EL (cell line): ENCODE measurements around the gene EML4.
"Not testable (repeated sequence)": the region's sequence is repeated elsewhere in the genome, so short reads cannot be mapped to it uniquely, and the experiment has no call there.

ENCODE experiments used
- DNase-seq: peaks from one replicate; pipeline ENCODE4 v3.0.0-alpha.2; 2016

Gene EML4

GRCh38 chr2:42314892-42315468 lies 145.8 kb downstream of the EML4 start:
- DNase-seq: peak; percentile 92

GRCh38 chr2:42315844-42316470 lies 146.8 kb downstream of the EML4 start:
- no peak for DNase-seq

- DNase-seq: no peak
Observed at GRCh38 chr2:42316910-42317309, 147.8 kb downstream of the EML4 start.

GRCh38 chr2:42317486-42317885 lies 148.3 kb downstream of the EML4 start:
- no peak for DNase-seq

- no peak for DNase-seq
Observed at GRCh38 chr2:42317945-42318344, 148.8 kb downstream of the EML4 start.

- DNase-seq: no peak
Observed at GRCh38 chr2:42319265-42319664, 150.1 kb downstream of the EML4 start.

- no peak for DNase-seq
Observed at GRCh38 chr2:42321452-42322064, 152.4 kb downstream of the EML4 start.

- no peak for DNase-seq
Observed at GRCh38 chr2:42324244-42324643, 155.1 kb downstream of the EML4 start.

GRCh38 chr2:42324949-42325348 lies 155.8 kb downstream of the EML4 start:
- no peak for DNase-seq

- DNase-seq: no peak
Observed at GRCh38 chr2:42325609-42326008, 156.5 kb downstream of the EML4 start.

- DNase-seq: no peak
Observed at GRCh38 chr2:42327125-42327524, 158.0 kb downstream of the EML4 start.

- DNase-seq: peak; percentile 33
Observed at GRCh38 chr2:42328148-42328833, 159.1 kb downstream of the EML4 start.

GRCh38 chr2:42328923-42329322 lies 159.8 kb downstream of the EML4 start:
- no peak for DNase-seq

- no peak for DNase-seq
Observed at GRCh38 chr2:42329736-42330135, 160.6 kb downstream of the EML4 start.

- no peak for DNase-seq
Observed at GRCh38 chr2:42331569-42332284, 162.6 kb downstream of the EML4 start.

GRCh38 chr2:42332575-42332974 lies 163.4 kb downstream of the EML4 start:
- DNase-seq: no peak

GRCh38 chr2:42333579-42333978 lies 164.4 kb downstream of the EML4 start:
- no peak for DNase-seq

- no peak for DNase-seq
Observed at GRCh38 chr2:42334220-42334619, 165.1 kb downstream of the EML4 start.

GRCh38 chr2:42334865-42335264 lies 165.7 kb downstream of the EML4 start:
- DNase-seq: not testable (repeated sequence)

- no peak for DNase-seq
Observed at GRCh38 chr2:42335514-42336104, 166.5 kb downstream of the EML4 start.

GRCh38 chr2:42336361-42336965 lies 167.3 kb downstream of the EML4 start:
- DNase-seq: no peak

- no peak for DNase-seq
Observed at GRCh38 chr2:42337356-42337820, 168.2 kb downstream of the EML4 start.
